HG02642 (cell line): Measurements from ENCODE around the gene COQ10A.
"Not testable (repeated sequence)": the region's sequence is repeated elsewhere in the genome, so short reads cannot be mapped to it uniquely, and the experiment has no call there.

ENCODE experiments used
- ATAC-seq: cut with Tn5 transposase; IDR thresholded peaks from one replicate; pipeline ENCODE4 v1.9.1; 2021; ENCODE audit warnings: mild to moderate bottlenecking; ENCODE audit not compliant: unreplicated experiment, poor library complexity

COQ10A gene

DNA sequence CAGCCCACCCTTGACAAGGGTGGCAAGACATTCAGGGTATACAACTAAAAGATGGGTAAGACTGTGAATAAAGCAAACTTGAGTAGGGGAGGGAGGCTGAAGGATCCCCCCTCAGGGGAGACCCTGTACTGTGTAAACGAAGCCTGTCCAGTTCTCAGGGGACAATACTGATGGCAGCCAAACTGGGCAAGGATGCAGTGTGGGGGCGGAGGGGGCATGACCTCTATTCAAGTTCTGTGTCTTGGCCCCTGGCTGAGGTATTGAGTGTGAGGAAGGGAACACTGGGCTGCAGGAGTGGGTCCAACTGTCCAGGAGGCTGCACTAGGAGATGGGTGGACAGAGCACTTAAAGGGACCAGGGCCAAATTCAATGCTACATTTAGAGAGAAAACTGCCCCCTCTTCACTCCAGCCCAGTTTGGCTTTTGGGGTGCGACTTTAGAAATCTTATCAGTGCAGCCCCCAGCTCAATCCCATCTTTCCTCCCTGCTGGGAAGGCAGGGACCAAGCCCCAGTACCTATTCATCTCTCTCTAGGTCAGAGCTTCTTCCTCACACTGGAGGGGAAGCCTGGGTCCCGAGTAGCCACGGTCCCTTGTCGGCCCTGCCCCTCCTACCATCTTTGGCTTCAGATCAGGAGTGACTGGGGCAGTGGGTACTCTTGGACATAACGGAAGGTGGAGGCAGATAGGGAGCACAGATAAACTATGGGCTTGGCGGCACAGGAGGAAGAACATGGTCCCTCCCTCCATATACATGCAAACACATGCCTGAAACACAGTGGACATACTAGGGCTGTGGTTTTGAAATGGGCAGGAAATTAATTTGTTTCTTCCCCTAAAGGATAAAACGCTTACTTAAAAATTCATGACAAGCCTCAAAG, 25.1 kb upstream of the COQ10A start:
- no peak for ATAC-seq

DNA sequence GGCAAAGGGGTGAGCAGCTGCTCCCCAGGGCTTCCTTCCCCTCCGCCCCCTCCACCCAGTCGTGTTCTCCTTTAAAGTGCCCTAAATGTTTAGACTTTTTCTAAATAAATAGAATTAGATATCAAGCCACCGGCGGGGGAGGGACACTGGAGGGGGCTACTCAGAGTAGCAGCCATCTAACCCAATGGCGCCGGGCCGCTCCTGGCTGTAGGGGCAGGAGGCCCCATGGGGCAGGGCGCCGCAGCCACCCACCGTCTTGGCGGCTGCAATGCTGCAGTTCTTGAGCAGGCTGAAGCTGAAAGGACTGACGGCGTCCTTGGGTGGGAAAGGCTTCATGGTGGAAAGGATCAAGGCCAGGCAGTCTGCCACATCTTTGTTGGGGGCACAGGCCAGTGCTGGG, 23.8 kb upstream of the COQ10A start:
- no peak for ATAC-seq

DNA sequence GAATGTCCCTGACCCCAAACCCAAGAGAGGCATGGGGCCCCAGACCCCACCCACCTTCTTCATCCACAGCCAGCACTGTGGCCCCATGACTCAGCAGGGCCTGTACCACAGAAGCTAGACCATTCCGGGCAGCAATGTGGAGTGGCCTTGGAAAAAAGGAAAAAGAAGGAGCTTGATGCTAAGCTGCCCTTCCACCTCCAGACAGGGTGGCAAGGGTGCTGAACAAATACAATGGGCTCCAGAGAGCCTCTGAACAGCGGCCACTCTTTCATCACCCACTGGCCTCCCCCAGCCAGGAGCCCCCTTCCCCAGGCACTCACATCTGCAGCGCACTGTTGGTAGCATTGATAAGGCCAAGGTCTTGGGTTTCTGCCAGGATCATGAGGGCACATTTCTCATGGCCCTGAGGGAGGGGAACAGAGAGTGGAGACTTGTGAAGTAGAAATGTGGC, 23.0 kb upstream of the COQ10A start:
- ATAC-seq: no peak

- no peak for ATAC-seq
Measured at GRCh38 chr12:56244494-56244893, 22.2 kb upstream of the COQ10A start.

DNA sequence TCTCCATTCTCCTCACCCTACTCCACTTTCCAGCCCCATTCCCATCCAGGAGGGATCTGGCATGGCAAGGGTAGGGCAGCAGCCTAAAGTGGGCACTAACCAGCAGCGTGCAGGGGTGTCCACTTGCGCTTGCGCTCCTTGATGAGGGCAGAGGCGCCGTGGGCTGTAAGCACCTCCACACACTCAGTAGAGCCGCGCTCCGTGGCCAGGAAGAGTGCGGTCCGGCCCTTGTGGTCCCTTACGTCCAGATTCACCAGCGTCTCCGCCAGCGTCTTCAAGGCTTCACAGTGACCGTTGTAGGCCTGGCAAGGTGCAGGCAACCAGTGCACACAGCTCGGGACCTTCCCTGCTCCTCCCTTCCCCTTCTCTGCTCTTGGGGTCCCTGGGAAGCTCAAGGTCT, 18.8 kb upstream of the COQ10A start:
- no peak for ATAC-seq

GRCh38 chr12:56248711-56249110, 18.0 kb upstream of the COQ10A start:
- no peak for ATAC-seq

- no peak for ATAC-seq
Measured at GRCh38 chr12:56252649-56253048, 14.1 kb upstream of the COQ10A start.

DNA sequence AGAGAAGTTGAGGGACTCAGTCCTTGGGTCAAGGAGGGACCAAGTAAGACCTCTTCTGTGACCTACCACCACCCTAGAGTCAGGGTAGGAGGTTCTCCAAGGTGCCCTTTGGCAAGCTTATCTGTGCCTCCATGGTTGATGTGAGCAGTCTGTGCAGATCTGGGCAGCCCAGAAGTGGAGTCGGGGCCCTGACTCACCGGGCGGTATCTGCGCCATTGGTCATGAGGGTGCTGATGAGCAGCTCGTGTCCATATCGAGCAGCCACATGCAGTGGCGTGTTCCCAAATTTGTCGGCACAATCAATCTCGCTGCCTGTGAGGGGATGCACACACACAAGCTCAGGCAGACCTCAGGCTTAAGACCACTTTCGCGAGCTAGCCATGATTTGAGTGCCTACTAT, 13.7 kb upstream of the COQ10A start:
- ATAC-seq: no peak

- no peak for ATAC-seq
Measured at GRCh38 chr12:56255671-56256070, 11.1 kb upstream of the COQ10A start.

DNA sequence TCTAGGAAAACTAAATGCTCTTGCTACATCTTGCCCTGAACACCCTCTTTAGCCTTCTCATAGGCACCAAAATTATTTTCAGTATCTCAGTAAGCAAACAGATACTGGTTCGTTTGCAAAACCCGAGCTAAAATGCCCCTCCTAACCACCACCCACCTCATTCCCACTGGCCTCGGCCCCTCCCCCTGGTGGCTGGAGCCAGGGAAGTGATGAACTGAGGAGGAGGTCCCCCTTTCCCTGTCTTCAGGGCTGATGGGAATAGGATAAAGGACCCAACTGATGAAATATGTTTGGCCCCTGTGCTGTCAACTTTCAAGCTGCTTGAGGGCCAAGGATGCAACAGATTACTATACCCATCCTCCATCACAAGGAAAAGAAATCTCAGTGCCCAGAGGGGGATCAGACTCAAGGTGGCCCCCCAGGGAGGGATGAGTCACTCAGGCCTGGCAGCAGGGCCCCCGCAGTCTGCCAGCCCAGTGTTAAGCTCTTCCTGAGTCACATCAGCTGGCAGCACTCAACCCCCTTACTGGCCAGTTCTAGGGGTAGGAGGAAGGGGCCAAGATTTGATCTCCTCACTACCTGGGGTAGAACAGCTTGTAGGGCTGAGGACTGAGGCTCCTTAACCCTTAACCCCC, 10.3 kb upstream of the COQ10A start:
- ATAC-seq: no peak

DNA sequence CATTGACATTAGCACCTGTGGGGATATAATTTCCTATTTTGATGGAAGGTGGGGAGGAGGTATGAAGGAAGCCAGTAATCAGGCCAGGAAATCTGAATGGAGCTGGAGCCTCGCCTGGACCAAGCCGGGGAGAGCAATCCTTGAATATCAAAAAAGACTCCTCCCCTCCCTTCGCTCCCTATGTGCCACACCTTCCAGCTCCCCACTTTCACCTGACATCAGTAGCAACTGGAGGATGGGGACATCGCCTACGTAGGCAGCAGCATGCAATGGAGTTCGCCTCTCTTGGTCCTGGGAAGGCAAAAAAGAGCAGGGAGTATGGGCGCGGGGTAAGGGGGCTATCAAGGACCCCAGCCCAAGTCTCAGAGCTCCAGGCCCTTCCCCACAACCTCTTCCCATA, 9.7 kb upstream of the COQ10A start:
- ATAC-seq: no peak

GRCh38 chr12:56257491-56258067, 9.2 kb upstream of the COQ10A start:
- ATAC-seq: peak; percentile 2

DNA sequence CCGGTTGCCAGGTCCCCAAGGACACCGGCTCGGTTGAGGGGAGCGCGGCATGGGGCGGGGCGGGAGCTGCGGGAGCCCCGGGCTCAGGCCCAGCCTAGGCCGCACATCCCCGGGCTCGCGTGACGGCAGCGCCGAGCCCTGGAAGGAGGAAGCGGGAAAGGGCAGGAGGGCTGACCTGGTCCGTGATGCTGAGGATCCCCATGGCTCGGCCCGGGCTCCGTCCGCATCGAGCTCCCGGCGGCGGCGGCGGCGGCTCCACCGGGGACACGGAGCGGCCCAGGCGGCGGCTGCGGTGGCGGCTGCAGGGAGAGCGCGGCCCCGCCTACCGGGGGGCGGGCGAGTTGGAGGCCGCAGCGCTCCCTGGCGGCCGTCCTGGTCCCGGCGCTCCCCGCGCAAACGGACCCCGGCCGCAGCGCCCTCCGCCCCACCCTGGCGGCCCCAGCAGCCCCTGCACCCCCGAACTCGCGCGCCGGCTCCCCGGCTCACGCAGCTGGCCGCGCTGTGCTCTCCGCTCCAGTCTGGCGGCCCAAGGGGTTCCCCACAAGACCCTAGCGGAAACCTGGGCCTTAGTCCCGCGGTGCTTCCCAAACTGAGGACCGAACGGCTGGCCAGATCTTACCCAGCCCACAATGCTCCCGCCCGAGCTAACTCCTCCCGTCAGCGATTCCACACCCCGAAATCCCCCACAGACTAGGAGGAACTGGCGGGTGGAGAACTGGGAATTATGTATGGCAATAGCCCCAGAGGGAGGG, 8.5 kb upstream of the COQ10A start, which contains the start of gene ANKRD52:
Gene ANKRD52, minus strand, starts transcription at position 317 of the 752 bp plus-strand sequence. Its CDS starts 115 bp downstream, at position 202.
- peak; percentile 94 for ATAC-seq

DNA sequence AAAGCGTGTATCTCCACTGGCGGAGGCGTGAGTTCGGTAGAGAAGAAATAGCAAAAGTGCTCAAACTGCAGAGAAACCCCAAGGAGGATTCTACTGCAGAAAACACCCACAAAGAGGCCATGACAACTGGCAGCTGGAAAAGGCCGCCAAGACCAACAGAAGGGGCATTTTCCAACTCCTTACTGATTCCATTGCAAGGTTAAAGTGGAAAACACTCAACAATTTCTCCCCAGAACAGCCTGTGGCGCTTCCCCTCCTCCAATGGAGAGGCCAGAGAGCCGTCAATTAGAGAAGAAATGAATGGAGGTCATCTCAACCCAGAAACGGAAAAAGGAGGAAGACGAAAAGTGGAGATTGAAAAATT, 7.9 kb upstream of the COQ10A start:
- no peak for ATAC-seq

- ATAC-seq: no peak
Measured at GRCh38 chr12:56260380-56260779, 6.4 kb upstream of the COQ10A start.

GRCh38 chr12:56260921-56261320, 5.8 kb upstream of the COQ10A start:
- no peak for ATAC-seq

DNA sequence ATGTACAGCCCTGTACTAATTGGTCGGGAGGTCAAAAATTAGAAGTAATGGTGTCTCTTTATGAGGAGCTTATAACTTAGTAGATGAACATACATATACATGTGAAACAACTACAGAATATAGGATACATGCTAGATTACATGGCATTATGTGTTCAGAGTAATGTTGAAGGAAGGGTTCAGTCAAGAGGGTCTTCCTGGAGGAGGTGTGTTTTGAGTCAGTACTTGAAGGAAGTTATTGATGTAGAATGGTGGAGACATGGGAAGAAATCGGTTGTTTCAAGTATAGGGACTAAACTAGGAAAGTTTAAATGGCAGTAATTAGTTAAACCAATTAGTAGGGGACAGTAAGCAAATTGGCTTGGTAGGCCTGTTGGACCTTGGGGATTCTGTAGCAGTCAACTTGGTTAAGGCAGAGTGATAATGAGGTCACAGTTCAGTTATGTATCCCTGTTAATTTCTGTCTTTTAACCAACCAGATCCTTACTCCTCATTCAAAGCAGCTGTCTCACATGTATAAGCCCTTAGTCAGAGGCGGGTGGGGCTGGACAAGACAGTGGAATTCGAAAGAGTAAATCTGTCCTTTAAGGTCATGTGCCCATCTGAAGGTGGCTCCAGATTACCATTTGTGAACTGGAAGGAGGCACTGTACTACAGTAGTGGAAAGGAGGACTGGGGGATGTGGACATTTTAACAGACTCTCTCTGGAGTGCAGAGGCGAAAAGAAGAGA, 5.1 kb upstream of the COQ10A start:
- ATAC-seq: no peak

DNA sequence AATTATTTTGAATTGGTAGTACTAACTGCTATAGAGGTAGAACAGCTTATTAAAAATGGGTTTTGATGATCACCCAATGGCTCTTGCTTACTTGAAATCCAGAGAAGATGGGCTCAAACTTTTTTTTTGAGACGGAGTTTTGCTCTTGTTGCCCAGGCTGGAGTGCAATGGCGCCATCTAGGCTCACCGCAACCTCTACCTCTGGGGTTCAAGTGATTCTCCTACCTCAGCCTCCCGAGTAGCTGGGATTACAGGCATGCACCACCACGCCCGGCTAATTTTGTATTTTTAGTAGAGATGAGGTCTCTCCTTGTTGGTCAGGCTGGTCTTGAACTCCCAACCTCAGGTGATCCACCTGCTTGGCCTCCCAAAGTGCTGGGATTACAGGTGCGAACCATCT, 3.8 kb upstream of the COQ10A start:
- not testable (repeated sequence) for ATAC-seq

DNA sequence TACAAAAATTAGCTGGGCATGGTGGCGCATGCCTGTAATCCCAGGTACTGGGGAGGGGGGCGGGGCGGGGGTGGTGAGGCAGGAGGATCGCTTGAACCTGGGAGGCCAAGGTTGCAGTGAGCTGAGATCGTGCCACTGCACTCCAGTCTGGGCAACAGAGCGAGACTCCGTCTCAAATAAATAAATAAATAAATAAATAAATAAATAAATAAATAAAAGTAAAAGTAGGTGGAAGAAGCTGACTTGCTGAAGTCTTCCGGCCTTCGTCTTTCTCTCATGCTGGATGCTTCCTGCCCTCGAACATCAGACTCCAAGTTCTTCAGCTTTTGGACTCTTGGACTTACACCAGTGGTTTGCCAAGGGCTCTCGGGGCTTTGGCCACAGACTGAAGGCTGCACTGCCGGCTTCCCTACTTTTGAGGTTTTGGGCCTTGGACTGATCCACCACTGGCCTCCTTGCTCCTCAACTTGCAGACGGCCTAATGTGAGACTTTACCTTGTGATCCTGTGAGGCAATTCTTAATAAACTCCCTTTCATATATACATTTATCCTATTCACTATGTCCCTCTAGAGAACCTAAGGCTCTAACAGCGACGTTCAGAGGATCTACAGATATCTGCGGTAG, 562 bp upstream of the COQ10A start:
- ATAC-seq: not testable (repeated sequence)
